Measurements from ENCODE around the gene UBA5.

UBA5 gene

GRCh38 chr3:132716372-132716771 lies 56.2 kb downstream of the UBA5 start:
- no peak for DNase-seq (ENCODE audit: low read depth in 2 of 2)

GRCh38 chr3:132720228-132720627 lies 60.1 kb downstream of the UBA5 start:
- no peak for DNase-seq (ENCODE audit: low read depth in 2 of 2)

GRCh38 chr3:132721479-132722164 lies 61.5 kb downstream of the UBA5 start:
- DNase-seq (ENCODE audit: low read depth in 2 of 2): no peak

GRCh38 chr3:132722165-132723023 lies 62.3 kb downstream of the UBA5 start, which contains the start of gene NPHP3:
NPHP3 (minus strand) TSS chr3:132722409; CDS start chr3:132722355, 54 bp downstream.
- DNase-seq (ENCODE audit: low read depth in 2 of 2): peak; percentile 92 to 94

GRCh38 chr3:132723024-132723950 lies 63.2 kb downstream of the UBA5 start:
- DNase-seq (ENCODE audit: low read depth in 2 of 2): no peak

GRCh38 chr3:132726341-132726823 lies 66.3 kb downstream of the UBA5 start:
- no peak for DNase-seq (ENCODE audit: low read depth in 2 of 2)

All from stimulated activated CD8-positive, alpha-beta memory T cell treated with anti-CD3 and anti-CD28 coated beads, Interleukin-15, amount 100 ng/mL, for 4 hours (primary cell).